A673 (cell line): ENCODE measurements around the gene EMCN. TPM values are rescaled to one million over a fixed set of nuclear protein-coding genes. Genes with fewer than 3 reads are reported as not detected.

Source experiments
- BruUV-seq: library from RNA; stranded (reverse); fragments of 400-500 nt; replicated peaks from 2 replicates; lab custom pipeline; 2021; lab: Mats Ljungman, UMichigan
- CTCF ChIA-PET: fragments of 300-600 bp; sonication (Branson Sonifier 250); formaldehyde crosslinking; loops from one replicate; lab custom pipeline; 2022; ENCODE audit warnings: antibody characterized with exemption; lab: Charles Lee
- POLR2A ChIA-PET: fragments of 300-600 bp; sonication (Branson Sonifier 250); formaldehyde crosslinking; loops from one replicate; lab custom pipeline; 2022; ENCODE audit warnings: antibody characterized with exemption; ENCODE audit not compliant: low non-redundant PET; lab: Charles Lee
- DNase-seq: peaks from one replicate; pipeline ENCODE4 v3.0.0-alpha.2; 2015; ENCODE audit warnings: low spot score
- H3K27ac ChIP-seq: fragments of 200-600 bp; sonication (generic); 2 replicates; pipeline ENCODE4 v1.5.1; 2016; ENCODE audit warnings: mixed run types, low read depth, mild to moderate bottlenecking, mixed read lengths, antibody characterized with exemption, low read length; ENCODE audit not compliant: poor library complexity, severe bottlenecking
- H3K27me3 ChIP-seq: fragments of 200-600 bp; sonication (generic); replicated peaks from 2 replicates; pipeline ENCODE4 v1.6.1; 2017; ENCODE audit warnings: mixed run types, low read depth, mild to moderate bottlenecking, mixed read lengths, antibody characterized with exemption, low read length; ENCODE audit not compliant: insufficient read depth, poor library complexity
- H3K36me3 ChIP-seq: fragments of 200-600 bp; sonication (generic); 2 replicates; pipeline ENCODE4 v1.6.1; 2016; ENCODE audit warnings: mixed run types, mild to moderate bottlenecking, mixed read lengths, antibody characterized with exemption, low read length; ENCODE audit not compliant: insufficient read depth, poor library complexity, severe bottlenecking
- H3K4me1 ChIP-seq: fragments of 200-600 bp; sonication (generic); 2 replicates; pipeline ENCODE4 v1.6.1; 2017; ENCODE audit warnings: mixed run types, mild to moderate bottlenecking, mixed read lengths, antibody characterized with exemption, low read length; ENCODE audit not compliant: insufficient read depth, poor library complexity, severe bottlenecking
- H3K4me3 ChIP-seq: fragments of 200-600 bp; sonication (generic); 2 replicates; pipeline ENCODE4 v1.5.1; 2016; ENCODE audit warnings: low read depth, mixed run types, mild to moderate bottlenecking, mixed read lengths, low read length; ENCODE audit not compliant: poor library complexity, severe bottlenecking
- H3K9me3 ChIP-seq: fragments of 200-600 bp; sonication (generic); 2 replicates; pipeline ENCODE4 v1.6.1; 2016; ENCODE audit warnings: mixed run types, low read depth, mild to moderate bottlenecking, mixed read lengths, antibody characterized with exemption, low read length; ENCODE audit not compliant: poor library complexity, severe bottlenecking
- CTCF ChIP-seq: fragments of 300-800, 200-600 bp; sonication (generic); conservative IDR thresholded peaks from 2 replicates; pipeline ENCODE4 v1.5.1; 2017; ENCODE audit warnings: low read depth, mild to moderate bottlenecking, antibody characterized with exemption, low read length, moderate library complexity, mixed read lengths
- EZH2 ChIP-seq: fragments of 200-600 bp; sonication (generic); IDR thresholded peaks from 2 replicates; pipeline ENCODE4 v1.6.1; 2017; ENCODE audit warnings: borderline replicate concordance, low read depth, mild to moderate bottlenecking, mixed read lengths, antibody characterized with exemption, low read length; ENCODE audit not compliant: poor library complexity, severe bottlenecking
- intact Hi-C: fragments of 100-400 bp; cut with micrococcal nuclease; formaldehyde crosslinking; loops from one replicate; pipeline ENCODE4 v1.10.0; 2022; ENCODE audit not compliant: unreplicated experiment
- total RNA-seq: library from RNA; stranded (reverse); gene quantifications from 2 replicates; pipeline ENCODE4 v1.2.3, GENCODE V29; 2021

The EMCN gene
- total RNA-seq, 1 experiment from 2014 or later, result 7.8 TPM

- no peak for TF ChIP-seq CTCF
- TF ChIP-seq EZH2, result no peak
- no TSS peak for BruUV-seq
- H3K4me3 ChIP-seq, result no peak overlapping the region
- no peak for DNase-seq
- no peaks in the 10 kb centered on the region for H3K27me3 ChIP-seq
- ChIA-PET POLR2A (no interaction called here), CTCF (no interaction called here)
- no peaks in the 10 kb centered on the region for H3K9me3 ChIP-seq
- no peaks in the 10 kb centered on the region for H3K36me3 ChIP-seq
- H3K27ac ChIP-seq, result no peak overlapping the region
- H3K4me1 ChIP-seq, result no peaks in the 10 kb centered on the region
- intact Hi-C loops, result loop anchor here (10.0 kb wide), 1 partner anchor 319 kb away; no protein-coding TSS in a partner anchor
Observed at GRCh38 chr4:100414016-100414790, 103.6 kb downstream of the EMCN start.

- H3K36me3 ChIP-seq, result no peaks in the 10 kb centered on the region
- TF ChIP-seq CTCF (no peak), EZH2 (no peak)
- H3K9me3 ChIP-seq, result no peaks in the 10 kb centered on the region
- H3K27me3 ChIP-seq, result no peaks in the 10 kb centered on the region
- H3K4me1 ChIP-seq, result no peaks in the 10 kb centered on the region
- DNase-seq, result no peak
- intact Hi-C loops, result no loop called here
- ChIA-PET CTCF (no interaction called here), POLR2A (no interaction called here)
- no peak overlapping the region for H3K27ac ChIP-seq
- no peak overlapping the region for H3K4me3 ChIP-seq
- no TSS peak for BruUV-seq
Observed at GRCh38 chr4:100391863-100392262, 126.0 kb downstream of the EMCN start.

- no peak for DNase-seq
- H3K9me3 ChIP-seq, result no peaks in the 10 kb centered on the region
- no peak overlapping the region for H3K27ac ChIP-seq
- POLR2A ChIA-PET, result no interaction called here
- CTCF ChIA-PET, result no interaction called here
- TF ChIP-seq CTCF (no peak), EZH2 (no peak)
- no peaks in the 10 kb centered on the region for H3K27me3 ChIP-seq
- H3K4me1 ChIP-seq, result no peaks in the 10 kb centered on the region
- H3K36me3 ChIP-seq, result no peaks in the 10 kb centered on the region
- H3K4me3 ChIP-seq, result no peak overlapping the region
- no TSS peak for BruUV-seq
- intact Hi-C loops, result no loop called here
Observed at GRCh38 chr4:100391086-100391485, 126.7 kb downstream of the EMCN start.
